OCI-LY1 (cell line): Measurements from ENCODE around the gene VENTX.

Experiments
- EZH2 ChIP-seq: fragments of 200-600 bp; sonication (generic), shearing (Covaris generic); IDR thresholded peaks from 2 replicates; pipeline ENCODE4 v1.8.0; 2017; ENCODE audit warnings: borderline replicate concordance, mixed run types, mild to moderate bottlenecking, antibody characterized with exemption, low read length, moderate library complexity, mixed read lengths
- TF ChIP-seq, protein P1 (sequence below): fragments of 200-600 bp; sonication (generic), shearing (Covaris generic); IDR thresholded peaks from 2 replicates; pipeline ENCODE4 v1.5.1; 2017; ENCODE audit warnings: mild to moderate bottlenecking, antibody characterized with exemption, low read length, moderate library complexity, mixed read lengths

DNA sequence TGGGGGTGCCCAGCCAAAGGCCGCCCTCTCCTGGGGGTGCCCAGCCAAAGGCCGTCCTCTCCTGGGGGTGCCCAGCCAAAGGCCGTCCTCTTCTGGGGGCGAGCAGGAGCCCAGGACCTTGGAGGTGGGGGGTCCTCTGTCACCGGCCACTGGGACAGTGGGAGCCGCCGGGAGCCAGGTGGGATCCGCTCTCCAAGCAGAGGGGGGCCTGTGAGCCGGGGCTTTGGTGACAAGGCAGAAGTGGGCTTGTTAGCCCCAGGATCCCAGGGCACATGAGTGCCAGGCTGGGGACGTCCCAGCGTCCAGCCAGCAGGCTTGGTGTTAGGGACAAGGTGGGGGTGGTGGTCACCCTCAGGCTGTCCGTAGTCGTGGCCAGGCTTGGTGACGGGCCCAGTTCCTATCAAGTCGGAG, 37.0 kb upstream of the VENTX start:
- TF ChIP-seq, protein P1, sequence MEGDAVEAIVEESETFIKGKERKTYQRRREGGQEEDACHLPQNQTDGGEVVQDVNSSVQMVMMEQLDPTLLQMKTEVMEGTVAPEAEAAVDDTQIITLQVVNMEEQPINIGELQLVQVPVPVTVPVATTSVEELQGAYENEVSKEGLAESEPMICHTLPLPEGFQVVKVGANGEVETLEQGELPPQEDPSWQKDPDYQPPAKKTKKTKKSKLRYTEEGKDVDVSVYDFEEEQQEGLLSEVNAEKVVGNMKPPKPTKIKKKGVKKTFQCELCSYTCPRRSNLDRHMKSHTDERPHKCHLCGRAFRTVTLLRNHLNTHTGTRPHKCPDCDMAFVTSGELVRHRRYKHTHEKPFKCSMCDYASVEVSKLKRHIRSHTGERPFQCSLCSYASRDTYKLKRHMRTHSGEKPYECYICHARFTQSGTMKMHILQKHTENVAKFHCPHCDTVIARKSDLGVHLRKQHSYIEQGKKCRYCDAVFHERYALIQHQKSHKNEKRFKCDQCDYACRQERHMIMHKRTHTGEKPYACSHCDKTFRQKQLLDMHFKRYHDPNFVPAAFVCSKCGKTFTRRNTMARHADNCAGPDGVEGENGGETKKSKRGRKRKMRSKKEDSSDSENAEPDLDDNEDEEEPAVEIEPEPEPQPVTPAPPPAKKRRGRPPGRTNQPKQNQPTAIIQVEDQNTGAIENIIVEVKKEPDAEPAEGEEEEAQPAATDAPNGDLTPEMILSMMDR: no peak
- TF ChIP-seq EZH2: no peak
